ENCODE data around the gene GMCL2.

GRCh38 chr5:178180141-178180863 lies 6.9 kb downstream of the GMCL2 start:
- no peak for TF ChIP-seq CTCF (IDR thresholded peaks at IDR 0.05; ENCODE audit: poor library complexity)
- no peak for TF ChIP-seq EZH2phosphoT487 (IDR thresholded peaks at IDR 0.05; ENCODE audit: low read depth, severe bottlenecking, unreplicated experiment)
